ENCODE measurements around the gene HS3ST4. TPM values are rescaled to one million over a fixed set of nuclear protein-coding genes. Genes with fewer than 3 reads are reported as not detected.

The HS3ST4 gene
- total RNA-seq: under 0.01 TPM

DNA sequence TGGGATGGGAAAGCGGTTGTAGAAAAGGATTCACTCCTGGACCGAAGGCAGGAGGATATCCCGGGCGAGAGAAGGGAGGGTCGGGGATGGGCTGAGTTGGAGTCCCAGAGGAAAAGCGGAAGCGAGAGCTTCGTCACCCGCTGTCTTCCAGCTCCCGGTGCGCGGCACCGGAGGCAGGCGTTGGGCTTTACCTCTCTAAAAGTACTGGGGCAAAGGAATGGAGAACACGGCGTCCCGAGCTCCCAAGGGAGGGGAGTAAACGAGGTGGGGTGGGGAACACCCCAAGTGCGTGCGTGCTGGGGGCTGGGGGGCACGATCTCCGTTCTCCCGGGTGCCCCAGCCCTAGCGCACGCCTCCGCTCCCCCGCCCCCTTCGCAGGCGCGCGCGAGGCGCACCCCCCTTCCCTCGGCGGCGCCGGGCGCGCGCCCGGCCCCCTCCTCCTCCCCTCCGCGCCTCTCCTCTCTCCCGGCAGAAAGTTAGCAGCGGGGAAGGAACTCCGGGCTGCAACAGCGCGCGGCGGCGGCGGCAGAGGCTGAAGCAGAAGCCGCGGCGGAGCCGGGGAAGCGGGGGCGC lies at the start of gene HS3ST4:
Gene HS3ST4 (plus strand): TSS at position 441 of the 573 bp plus-strand sequence.
- peak in 1 of 3 donors; percentile 18 for DNase-seq (ENCODE audit: low read depth in 2 of 3, low spot score in 2 of 3)

DNA sequence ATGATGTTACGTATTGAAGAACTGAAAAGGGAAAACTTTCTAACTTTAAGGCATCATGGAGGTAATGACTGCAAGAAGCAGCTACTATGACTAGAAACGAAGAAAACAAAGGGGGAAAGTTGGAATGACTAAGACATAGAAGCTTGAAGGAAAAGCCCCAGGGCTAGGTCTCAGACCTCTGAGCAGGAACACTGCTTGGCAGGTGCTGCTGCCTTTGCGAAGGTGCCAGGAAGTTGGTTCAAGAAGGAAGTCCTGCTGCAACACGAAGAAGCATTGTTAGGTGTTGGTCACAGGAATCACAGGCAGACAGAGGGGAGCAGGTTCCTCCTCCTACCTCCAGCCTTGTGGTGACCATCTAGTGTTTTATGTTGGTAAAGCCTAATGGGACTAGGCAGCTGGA lies 48.1 kb upstream of the HS3ST4 start:
- no peak for DNase-seq (ENCODE audit: low read depth in 2 of 3, low spot score in 2 of 3)

DNA sequence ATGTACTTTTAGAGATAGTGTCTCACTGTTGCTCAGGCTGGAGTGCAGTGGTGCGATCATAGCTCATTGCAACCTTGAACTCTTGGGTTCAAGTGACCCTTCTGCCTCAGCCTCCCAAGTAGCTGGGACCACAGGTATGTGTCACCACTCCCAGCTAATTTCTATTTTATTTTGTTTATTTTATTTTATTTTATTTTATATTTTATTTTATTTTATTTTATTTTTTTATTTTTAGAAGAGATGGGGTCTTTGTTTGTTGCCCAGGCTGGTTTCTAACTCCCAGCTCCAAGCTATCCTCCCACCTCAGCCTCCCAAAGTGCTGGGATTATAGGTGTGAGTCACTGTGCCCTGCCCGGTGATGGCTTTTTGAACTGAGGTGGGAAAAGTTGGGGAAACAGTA lies 35.1 kb upstream of the HS3ST4 start:
- no peak for DNase-seq (ENCODE audit: low read depth in 2 of 3, low spot score in 2 of 3)

DNA sequence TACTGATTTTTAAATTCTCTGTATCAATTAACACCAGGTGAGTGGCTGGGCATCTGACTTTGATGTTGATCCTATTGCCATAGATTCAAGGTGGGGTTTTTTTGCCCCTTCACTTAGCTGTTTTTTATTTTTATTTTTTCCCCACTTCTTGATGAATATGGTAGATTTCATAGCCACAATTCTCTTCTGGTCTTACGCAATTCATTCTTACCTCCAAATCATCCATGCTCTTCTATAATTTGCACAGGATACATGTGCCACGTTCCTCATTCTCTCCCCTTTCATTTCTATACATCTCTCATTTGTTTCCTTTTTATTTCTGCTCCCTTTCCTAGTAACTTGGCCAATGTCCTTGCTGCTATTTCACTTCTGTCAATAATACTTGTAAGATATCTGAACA lies 14.9 kb upstream of the HS3ST4 start:
- no peak for DNase-seq (ENCODE audit: low read depth in 2 of 3, low spot score in 2 of 3)

DNA sequence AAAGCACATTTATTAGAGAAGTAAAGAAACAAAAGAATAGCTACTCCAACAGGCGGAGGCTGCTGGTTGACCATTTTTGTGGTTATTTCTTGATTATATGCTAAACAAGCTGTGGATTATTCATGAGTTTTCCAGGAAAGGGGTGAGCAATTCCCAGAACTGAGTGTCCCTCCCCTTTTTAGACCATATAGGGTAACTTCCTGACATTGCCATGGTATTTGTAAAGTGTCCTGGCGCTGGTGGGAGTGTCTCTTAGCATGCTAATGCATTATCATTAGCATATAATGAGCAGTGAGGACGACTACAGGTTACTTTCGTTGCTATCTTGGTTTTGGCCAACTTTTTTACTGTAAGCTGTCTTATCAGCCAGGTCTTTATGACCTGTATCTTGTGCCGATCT lies 12.2 kb upstream of the HS3ST4 start:
- DNase-seq (ENCODE audit: low read depth in 2 of 3, low spot score in 2 of 3): no peak

DNA sequence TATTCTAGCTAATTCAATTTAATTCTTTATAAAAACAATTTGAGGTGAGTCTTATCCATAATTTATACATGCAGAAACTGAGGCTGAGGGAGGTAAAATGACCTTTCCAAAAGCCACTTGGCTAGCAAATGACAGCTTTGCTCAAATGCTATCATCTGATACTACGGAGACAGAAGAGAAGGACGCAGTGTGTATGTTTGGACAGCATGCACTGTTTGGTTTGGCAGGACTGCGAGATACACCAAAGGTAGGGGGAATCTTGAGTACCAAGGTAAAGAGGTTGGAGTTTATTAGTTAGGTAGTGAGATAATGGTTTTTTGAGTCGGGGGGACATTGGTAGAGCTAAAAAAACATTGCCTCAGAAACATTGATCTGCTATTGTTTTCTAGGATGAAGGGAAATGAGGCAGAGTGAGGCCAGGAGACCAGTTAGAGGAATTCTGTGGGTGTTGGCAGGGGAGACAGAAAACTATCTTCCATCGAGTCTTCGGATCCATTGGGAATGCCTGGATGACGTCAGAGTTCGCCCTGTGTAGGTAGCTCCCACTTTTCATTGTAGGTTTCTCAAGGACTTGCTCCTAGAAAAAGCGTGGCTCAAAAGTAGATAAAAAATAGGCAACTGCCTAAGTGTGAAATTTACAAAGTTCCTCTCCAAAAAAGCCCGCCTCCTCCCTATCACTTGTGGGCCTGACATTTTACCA lies 2.5 kb upstream of the HS3ST4 start:
- DNase-seq (ENCODE audit: low read depth in 2 of 3, low spot score in 2 of 3): no peak

DNA sequence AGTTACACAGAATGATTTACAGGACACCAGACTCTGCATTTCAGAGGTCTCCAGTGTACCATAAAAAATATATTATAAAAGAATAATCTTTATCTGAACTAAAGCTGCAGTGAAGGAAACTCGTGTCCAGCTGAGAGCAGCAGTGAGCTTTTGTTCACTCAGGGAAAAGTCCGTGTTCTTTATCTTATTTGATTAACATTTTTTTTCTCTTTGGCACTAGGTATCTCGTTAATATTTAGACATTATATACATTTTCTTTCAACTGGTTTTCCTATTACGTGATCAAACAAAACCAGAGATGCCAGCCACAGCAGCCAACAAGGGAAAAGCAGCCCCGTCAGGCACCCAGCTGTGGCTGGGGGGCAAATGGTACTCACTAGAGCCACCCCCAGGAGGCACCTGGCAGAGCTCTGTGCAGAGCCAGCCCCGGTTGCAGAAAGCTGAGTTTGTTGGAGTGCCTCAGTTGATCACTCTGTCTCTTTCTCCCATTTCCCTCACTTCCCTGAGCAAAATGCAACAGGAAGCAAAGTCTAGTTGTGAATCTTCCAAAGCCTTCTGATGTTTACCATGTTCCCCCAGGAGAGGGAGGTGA lies 1.1 kb upstream of the HS3ST4 start:
- no peak for DNase-seq (ENCODE audit: low read depth in 2 of 3, low spot score in 2 of 3)

DNA sequence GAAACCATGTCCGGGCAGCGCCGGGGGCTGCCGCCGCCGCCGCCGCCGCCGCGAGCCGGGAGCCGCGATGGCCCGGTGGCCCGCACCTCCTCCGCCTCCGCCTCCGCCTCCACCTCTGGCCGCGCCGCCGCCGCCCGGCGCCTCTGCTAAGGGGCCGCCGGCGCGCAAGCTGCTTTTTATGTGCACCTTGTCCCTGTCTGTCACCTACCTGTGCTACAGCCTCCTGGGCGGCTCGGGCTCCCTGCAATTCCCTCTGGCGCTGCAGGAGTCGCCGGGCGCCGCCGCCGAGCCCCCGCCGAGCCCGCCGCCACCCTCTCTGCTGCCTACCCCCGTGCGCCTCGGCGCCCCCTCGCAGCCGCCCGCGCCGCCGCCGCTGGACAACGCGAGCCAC lies 587 bp downstream of the HS3ST4 start:
- no peak for DNase-seq (ENCODE audit: low read depth in 2 of 3, low spot score in 2 of 3)

DNA sequence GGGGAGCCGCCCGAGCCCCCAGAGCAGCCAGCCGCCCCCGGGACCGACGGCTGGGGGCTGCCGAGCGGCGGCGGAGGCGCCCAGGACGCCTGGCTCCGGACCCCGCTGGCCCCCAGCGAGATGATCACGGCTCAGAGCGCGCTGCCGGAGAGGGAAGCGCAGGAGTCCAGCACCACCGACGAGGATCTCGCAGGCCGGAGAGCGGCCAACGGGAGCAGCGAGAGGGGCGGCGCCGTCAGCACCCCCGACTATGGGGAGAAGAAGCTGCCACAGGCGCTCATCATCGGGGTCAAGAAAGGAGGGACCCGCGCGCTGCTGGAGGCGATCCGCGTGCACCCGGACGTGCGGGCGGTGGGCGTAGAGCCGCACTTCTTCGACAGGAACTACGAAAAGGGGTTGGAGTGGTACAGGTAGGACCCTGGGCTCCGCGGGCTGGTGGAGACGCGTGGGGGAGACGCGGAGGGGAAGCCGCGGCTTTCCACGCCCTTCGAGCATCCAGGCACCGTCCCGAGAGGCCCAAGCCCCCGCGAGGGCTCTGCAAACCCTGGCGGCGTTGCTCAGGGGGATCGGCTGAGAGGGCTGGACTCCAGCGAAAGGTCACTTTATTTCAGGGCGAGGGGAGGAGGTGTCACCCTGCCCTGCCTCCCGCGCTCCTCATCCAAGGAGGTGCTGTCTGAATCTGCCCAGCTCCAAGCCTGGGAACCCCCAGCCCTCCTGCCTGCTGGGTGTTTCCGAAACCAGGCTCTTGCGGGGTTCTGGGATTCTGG lies 1.2 kb downstream of the HS3ST4 start:
- DNase-seq (ENCODE audit: low read depth in 2 of 3, low spot score in 2 of 3): no peak

DNA sequence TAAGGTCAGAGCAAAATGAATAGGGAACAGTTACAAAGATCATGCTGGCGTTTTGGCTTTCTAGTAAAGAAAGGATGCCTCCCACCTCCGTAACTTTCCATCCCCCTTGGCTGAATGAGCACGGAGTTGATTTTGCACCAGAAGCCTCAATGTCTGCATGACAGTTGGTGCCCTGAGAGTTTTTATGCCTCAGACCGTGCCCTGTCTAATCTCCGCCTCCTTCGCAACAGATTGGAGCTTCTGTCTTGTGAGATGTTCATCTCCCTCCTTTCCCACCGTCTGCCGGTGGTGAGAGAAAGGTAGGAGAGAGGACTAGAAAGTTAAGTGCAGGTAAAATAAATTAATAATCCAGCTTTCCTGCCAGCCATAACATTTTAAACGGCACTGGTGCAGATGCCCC lies 1.9 kb downstream of the HS3ST4 start:
- DNase-seq (ENCODE audit: low read depth in 2 of 3, low spot score in 2 of 3): no peak

DNA sequence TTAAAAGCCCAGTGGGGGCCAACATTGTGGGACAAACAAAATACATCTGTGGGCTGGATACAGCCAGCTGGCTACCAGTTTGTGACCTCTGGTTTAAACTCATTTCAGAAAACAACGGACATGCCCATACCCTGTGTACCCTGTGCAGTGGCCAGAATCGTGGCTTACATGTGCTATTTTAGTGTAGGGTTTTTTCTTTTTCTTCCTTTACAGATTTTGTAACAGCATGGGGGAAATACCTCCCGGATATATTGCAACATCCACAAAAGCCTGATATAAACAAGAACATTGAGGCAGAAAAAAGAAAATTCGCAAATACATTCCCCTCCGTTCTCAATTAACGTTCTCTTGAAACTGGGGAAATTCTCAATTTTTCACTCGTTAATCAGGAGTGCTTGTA lies 7.3 kb downstream of the HS3ST4 start:
- DNase-seq (ENCODE audit: low read depth in 2 of 3, low spot score in 2 of 3): no peak

DNA sequence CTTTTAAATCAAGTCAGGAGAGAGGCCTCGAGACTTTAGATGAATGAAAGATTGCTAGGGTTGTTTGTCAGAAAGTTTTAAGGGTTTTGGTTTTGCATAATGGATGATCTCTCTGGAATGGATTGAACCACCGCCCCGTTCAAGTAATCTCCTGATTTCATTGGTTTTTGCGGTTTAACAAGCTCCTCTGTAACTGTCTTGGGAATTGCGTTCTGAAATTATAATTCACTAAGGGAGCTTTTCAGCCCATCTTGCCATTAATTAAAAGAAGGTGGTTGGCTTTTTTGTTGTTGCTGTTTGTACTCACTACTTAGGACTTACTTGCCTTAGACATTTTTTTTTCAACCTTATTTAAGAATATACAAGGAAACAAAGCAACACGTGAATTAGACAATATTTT lies 8.8 kb downstream of the HS3ST4 start:
- no peak for DNase-seq (ENCODE audit: low read depth in 2 of 3, low spot score in 2 of 3)

DNA sequence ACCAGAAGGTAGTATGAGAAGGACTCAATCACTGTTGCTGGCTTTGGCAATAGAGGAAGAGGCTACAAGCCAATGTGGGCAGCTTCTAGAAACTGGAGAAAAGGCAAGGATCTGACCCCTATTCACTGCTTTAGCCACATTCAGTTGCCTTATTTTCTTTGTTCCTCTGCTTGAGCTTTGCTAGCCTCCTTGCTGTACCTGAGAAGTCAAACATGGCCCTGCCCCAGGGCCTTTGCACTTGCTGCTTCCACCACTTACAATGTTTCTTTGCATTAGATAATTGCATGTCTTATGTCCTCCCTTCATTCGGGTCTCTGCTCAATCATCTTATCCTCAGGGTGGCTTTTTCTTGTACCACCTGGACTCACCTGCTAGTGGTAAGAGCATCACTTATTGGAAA lies 15.8 kb downstream of the HS3ST4 start:
- DNase-seq (ENCODE audit: low read depth in 2 of 3, low spot score in 2 of 3): no peak

DNA sequence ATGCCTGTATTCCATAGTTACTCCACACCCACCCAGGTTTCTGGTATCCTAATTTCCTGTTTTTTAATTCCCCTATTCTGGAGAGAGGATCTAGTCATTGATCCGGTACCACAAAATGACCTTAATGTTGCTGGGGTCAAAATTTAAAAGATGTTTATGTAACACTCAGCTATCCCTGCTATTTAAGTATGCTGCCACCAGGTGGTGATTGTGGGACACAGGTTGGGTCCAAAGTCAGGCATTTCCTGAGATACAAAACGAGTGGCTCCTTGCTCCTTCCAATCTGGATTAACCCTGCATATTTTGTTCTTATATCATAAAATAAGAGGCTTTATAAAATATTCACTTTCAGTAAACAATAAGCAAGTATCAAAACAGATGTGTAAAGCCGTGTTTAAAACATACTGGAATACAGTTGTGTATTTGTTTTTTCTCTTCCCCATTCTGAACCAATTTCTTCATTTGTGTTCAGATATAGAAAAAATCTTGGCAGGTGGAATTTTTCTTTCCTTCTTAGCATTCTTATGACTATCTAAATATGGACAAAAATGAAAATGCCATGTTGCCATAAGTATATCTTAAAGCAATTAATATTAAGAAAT lies 16.3 kb downstream of the HS3ST4 start:
- DNase-seq (ENCODE audit: low read depth in 2 of 3, low spot score in 2 of 3): peak in 1 of 3 donors; percentile 10

DNA sequence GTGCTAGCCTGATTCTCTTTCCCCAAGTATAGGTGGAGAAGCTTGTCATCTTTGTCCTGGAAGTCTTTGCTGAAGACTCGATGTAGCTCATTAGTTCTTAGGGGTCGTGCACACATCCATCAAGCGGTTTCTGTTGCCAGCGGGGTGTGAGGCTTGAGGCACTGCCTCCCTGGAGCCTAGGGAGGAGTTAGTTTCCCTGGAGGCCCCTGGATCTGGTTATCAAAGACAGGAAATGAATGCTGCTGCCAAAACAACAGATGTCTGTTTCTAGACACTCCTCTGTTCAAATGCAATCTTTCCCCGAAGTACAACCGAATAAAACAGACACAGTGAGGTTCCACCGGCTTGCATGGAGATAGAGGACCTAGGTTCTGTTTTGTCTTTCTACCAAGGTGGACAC lies 17.5 kb downstream of the HS3ST4 start:
- DNase-seq (ENCODE audit: low read depth in 2 of 3, low spot score in 2 of 3): no peak

DNA sequence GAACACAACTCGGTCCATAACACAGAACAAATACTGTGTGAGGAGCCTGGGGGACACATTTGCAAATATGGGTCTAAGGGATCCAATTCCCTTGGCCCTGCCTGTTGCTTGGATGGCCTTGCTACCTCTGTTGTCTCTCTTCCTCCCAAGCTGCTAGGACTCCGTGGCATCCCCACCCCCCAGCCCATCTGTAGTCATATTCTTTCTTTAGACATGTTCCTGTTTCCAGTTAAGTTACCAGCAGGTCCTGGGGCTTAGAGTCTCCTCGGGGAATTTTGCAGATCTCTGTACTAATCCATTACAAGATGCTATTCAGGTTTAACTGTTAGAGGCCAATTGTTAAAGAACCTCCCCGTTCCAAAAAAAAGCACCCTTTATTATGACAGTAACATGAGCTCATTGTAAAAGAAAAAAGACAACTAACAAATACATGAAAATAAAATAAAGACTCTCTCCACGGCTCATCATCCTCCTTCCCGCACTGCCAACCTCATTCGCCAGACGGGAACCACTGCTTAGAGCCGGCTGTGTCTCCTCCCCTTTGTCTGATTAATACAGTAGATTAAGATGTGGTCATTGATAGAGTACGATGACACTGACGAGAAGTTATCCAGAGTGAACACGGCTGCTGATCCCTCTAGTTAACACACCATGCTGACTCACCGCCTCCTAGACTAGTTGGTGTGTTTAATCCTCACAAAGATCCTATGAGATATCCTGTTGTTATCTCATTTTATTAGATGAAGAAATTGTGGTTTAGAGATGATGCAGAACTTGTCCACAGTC lies 22.2 kb downstream of the HS3ST4 start:
- no peak for DNase-seq (ENCODE audit: low read depth in 2 of 3, low spot score in 2 of 3)

DNA sequence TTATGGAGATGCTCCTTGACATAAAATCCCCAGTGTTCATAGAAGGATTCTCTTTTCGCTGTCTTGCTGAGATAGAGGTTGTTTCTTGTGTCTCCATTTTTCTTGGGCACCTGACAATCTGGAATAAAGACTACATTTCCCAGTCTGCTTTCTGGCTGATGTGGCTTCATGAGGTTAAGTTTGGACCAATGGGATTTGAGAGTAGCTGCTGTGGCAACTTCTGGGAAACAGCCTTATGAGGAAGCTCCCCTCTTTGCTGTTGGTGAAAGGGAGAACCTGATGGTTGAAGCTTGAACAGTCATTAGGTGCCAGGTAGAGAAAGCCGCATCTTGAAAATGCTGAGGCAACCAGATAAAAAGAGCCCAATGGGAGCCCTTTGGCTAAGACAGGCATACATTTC lies 24.4 kb downstream of the HS3ST4 start:
- no peak for DNase-seq (ENCODE audit: low read depth in 2 of 3, low spot score in 2 of 3)

DNA sequence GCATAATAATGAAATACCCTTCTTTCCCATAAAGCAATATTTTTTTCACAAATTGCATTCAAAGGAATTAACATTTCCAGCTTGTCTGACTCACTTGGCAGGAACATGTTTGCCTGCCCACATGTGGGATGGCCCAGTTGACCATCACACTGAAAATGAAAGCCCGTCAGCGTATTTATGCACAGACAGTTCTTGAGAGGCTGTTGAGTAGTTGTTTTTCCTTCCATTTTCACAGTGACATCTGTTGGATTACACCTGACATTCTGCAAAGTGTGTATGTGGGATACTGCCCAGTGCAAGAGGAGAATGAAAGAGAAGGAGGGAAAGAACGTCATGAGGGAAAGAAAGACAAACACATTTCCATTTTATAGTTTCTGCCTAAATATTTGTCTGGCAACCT lies 29.7 kb downstream of the HS3ST4 start:
- DNase-seq (ENCODE audit: low read depth in 2 of 3, low spot score in 2 of 3): no peak

DNA sequence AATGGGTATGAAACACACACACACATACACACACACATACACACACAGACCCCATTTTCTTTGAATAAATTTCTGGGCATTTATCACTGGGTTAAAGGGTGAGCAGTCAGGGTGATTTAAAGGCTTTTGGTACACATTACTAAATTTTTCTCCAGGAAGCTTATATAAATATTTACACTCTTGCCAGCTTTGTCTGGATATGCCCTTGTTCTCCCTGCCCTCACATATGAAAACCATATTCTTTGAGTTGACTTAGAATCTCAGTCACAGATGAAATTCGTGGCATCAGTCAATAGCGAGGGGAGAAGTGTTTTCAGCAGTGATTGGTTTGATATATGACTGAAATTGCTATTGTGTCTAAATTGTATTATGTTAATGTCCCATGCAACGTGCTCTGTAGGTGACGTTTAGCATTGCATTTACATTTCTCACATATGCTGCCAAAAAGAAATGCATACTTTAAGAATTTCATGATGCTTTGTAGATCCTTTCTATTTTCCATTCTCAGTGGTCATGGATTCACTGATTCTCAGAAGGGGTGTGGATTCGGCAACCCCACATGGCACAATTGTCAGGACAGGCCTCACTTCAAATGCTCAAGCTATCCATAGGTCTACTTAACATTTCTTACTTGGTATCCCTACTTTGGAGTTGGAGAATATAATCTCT lies 34.8 kb downstream of the HS3ST4 start:
- no peak for DNase-seq (ENCODE audit: low read depth in 2 of 3, low spot score in 2 of 3)

Measured in hematopoietic multipotent progenitor cell (in vitro differentiated cells).